Activated CD8-positive, alpha-beta memory T cell treated with anti-CD3 and anti-CD28 coated beads, Interleukin-2, amount 50 U/mL, for 24 hours (primary cell): ENCODE data around the gene ATP8A2.
"Not testable (repeated sequence)": the region's sequence is repeated elsewhere in the genome, so short reads cannot be mapped to it uniquely, and the experiment has no call there.

Experiments
- DNase-seq: peaks from one replicate; pipeline ENCODE4 v3.0.0-alpha.2; 2020; ENCODE audit errors: extremely low read depth

ATP8A2 gene

GRCh38 chr13:26038931-26039475, 667.2 kb downstream of the ATP8A2 start:
- no peak for DNase-seq

GRCh38 chr13:26041444-26041843, 669.7 kb downstream of the ATP8A2 start:
- DNase-seq, result no peak

GRCh38 chr13:26042785-26043184, 671.0 kb downstream of the ATP8A2 start:
- DNase-seq, result no peak

GRCh38 chr13:26045142-26045541, 673.4 kb downstream of the ATP8A2 start:
- DNase-seq, result no peak

GRCh38 chr13:26046639-26047038, 674.9 kb downstream of the ATP8A2 start:
- DNase-seq, result no peak

- no peak for DNase-seq
These were observed 675.3 kb downstream of the ATP8A2 start for GRCh38 chr13:26047040-26047439.

GRCh38 chr13:26048741-26049140, 677.0 kb downstream of the ATP8A2 start:
- DNase-seq, result no peak

GRCh38 chr13:26050568-26051230, 678.9 kb downstream of the ATP8A2 start:
- no peak for DNase-seq

- no peak for DNase-seq
These were observed 679.5 kb downstream of the ATP8A2 start for GRCh38 chr13:26051231-26051656.

GRCh38 chr13:26051657-26052311, 680.0 kb downstream of the ATP8A2 start, which contains the start of gene SHISA2:
Gene SHISA2 (minus strand): TSS chr13:26052016. CDS start chr13:26050975, 1,041 bp downstream.
- DNase-seq, result no peak

GRCh38 chr13:26052337-26052736, 680.6 kb downstream of the ATP8A2 start:
- DNase-seq, result no peak

GRCh38 chr13:26053418-26053980, 681.7 kb downstream of the ATP8A2 start:
- DNase-seq, result no peak

- no peak for DNase-seq
These were observed 683.1 kb downstream of the ATP8A2 start for GRCh38 chr13:26054896-26055295.

GRCh38 chr13:26058704-26059103, 686.9 kb downstream of the ATP8A2 start:
- DNase-seq, result no peak

- DNase-seq, result no peak
These were observed 688.6 kb downstream of the ATP8A2 start for GRCh38 chr13:26060357-26060756.

- DNase-seq, result no peak
These were observed 689.5 kb downstream of the ATP8A2 start for GRCh38 chr13:26061256-26061655.

- no peak for DNase-seq
These were observed 690.2 kb downstream of the ATP8A2 start for GRCh38 chr13:26061947-26062346.

- DNase-seq, result no peak
These were observed 691.2 kb downstream of the ATP8A2 start for GRCh38 chr13:26062853-26063444.

- DNase-seq, result not testable (repeated sequence)
These were observed 694.7 kb downstream of the ATP8A2 start for GRCh38 chr13:26066492-26066891.

GRCh38 chr13:26067601-26068000, 695.8 kb downstream of the ATP8A2 start:
- no peak for DNase-seq

GRCh38 chr13:26068372-26068771, 696.6 kb downstream of the ATP8A2 start:
- not testable (repeated sequence) for DNase-seq

GRCh38 chr13:26069642-26070041, 697.9 kb downstream of the ATP8A2 start:
- not testable (repeated sequence) for DNase-seq
